HEK293T (cell line): Measurements from ENCODE around the gene SMCO2.

Source experiments
- ARNT ChIP-seq: fragments of 450-650 bp; IDR thresholded peaks from 2 replicates; pipeline ENCODE4 v1.6.1; 2017; ENCODE audit warnings: mild to moderate bottlenecking
- BHLHE40 ChIP-seq: fragments of 450-650 bp; IDR thresholded peaks from 2 replicates; pipeline ENCODE4 v1.6.1; 2016; ENCODE audit warnings: mild to moderate bottlenecking, moderate library complexity, borderline replicate concordance
- ELF4 ChIP-seq: fragments of 450-650 bp; IDR thresholded peaks from 2 replicates; pipeline ENCODE4 v1.6.1; 2017; ENCODE audit warnings: antibody characterized with exemption
- FOXA1 ChIP-seq: fragments of 450-650 bp; IDR thresholded peaks from 2 replicates; pipeline ENCODE4 v1.6.1; 2016; ENCODE audit warnings: mild to moderate bottlenecking
- FOXK2 ChIP-seq: fragments of 450-650 bp; IDR thresholded peaks from 2 replicates; pipeline ENCODE4 v1.6.1; 2016; ENCODE audit warnings: mild to moderate bottlenecking
- FOXM1 ChIP-seq: fragments of 450-650 bp; IDR thresholded peaks from 2 replicates; pipeline ENCODE4 v1.6.1; 2017; ENCODE audit warnings: mild to moderate bottlenecking, borderline replicate concordance
- HDGF ChIP-seq: fragments of 450-650 bp; IDR thresholded peaks from 2 replicates; pipeline ENCODE4 v1.6.1; 2017; ENCODE audit warnings: antibody characterized with exemption, borderline replicate concordance
- SP1 ChIP-seq: fragments of 450-650 bp; IDR thresholded peaks from 2 replicates; pipeline ENCODE4 v1.6.1; 2017
- SUZ12 ChIP-seq: fragments of 450-650 bp; IDR thresholded peaks from 2 replicates; pipeline ENCODE4 v1.6.1; 2016; ENCODE audit warnings: mild to moderate bottlenecking
- TARDBP ChIP-seq: fragments of 450-650 bp; IDR thresholded peaks from 2 replicates; pipeline ENCODE4 v1.6.1; 2016
- ZNF384 ChIP-seq: fragments of 450-650 bp; IDR thresholded peaks from 2 replicates; pipeline ENCODE4 v1.6.1; 2016

DNA sequence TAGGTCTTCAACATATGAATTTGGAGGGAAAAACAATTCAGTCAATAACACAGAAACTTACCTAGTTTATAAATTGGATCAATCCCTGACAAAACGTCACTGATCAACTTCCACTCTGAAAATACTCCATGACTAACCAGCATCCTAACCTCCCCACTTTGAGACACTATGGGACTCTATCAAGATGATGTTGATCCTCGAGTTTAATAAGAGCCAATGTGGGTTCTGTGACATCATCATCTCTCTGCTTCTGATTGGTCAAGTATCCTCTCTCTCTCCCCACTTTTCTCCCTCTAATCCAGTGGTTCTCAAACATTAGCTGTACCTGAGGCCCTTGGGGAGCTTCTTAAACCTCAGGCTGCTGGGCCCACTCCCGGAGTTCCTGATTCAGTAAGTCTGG is at the start of gene SMCO2:
- TF ChIP-seq TARDBP (no peak), HDGF (no peak), FOXA1 (no peak), FOXM1 (no peak), ZNF384 (no peak), ARNT (no peak), SP1 (no peak), ELF4 (no peak), FOXK2 (no peak), SUZ12 (no peak), BHLHE40 (no peak)
